ENCODE results near the gene KDM7A.
A peak's percentile ranks its signal among the peaks of the same experiment; 100 is the strongest.
"Not testable (repeated sequence)": the region's sequence is repeated elsewhere in the genome, so short reads cannot be mapped to it uniquely, and the experiment has no call there.

The KDM7A gene

DNA sequence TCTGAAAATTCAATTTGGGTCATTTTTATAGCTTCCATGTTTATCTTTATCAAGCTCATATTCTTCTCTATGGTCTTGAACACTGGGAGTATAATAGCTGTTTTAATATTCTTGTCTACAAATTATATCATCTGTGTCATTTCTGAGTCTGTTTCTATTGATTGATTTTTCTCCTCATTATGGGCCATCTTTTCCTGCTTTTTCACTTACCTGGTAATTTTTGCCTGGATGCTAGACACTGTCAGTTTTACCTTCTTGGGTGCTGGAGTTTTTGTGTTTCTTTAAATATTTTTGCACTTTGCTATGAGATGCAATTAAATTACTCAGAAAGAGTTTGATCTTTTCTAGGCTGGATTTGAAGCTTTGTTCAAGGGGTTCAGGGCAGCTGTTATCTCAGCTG is 26.8 kb upstream of the KDM7A start:
- Histone ChIP-seq H2BK120ac (ENCODE audit: insufficient read depth, low read length, poor library complexity) (no peak overlapping the region), H2BK5ac (ENCODE audit: low read depth, low read length, poor library complexity) (no peak overlapping the region), H3K9ac (ENCODE audit: low read length) (no peak overlapping the region), H3K79me1 (ENCODE audit: low read length) (no peaks in the 10 kb centered on the region), H3K79me2 (ENCODE audit: control insufficient read depth, insufficient read depth, low read length, poor library complexity) (no peaks in the 10 kb centered on the region), H4K8ac (ENCODE audit: low read depth, low read length) (no peak overlapping the region), H3K4me2 (ENCODE audit: low read length) (no peak overlapping the region), H2BK12ac (ENCODE audit: low read length) (no peak overlapping the region), H4K12ac (ENCODE audit: low read depth, low read length) (no peak overlapping the region), H3K18ac (ENCODE audit: low read length) (no peak overlapping the region), H3K4me1 (ENCODE audit: control insufficient read depth in 1 of 2, insufficient read depth in 2 of 2, low read length in 2 of 2) (no peaks in the 10 kb centered on the region), H2AK5ac (ENCODE audit: low read length) (no peak overlapping the region), H4K91ac (ENCODE audit: low read depth, low read length) (no peak overlapping the region), H3K23ac (ENCODE audit: low read length) (no peak overlapping the region), H3K14ac (ENCODE audit: low read length) (no peak overlapping the region), H3K36me3 (ENCODE audit: control insufficient read depth in 1 of 2, insufficient read depth in 2 of 2, low read length in 2 of 2) (no peaks in the 10 kb centered on the region), H3K4ac (ENCODE audit: low read depth, low read length) (no peak overlapping the region), H3K4me3 (ENCODE audit: low read depth, low read length) (no peak overlapping the region), H3K9me3 (ENCODE audit: insufficient read depth, low read depth, low read length) (no peaks in the 10 kb centered on the region), H3K27ac (ENCODE audit: low read depth, low read length) (no peak overlapping the region), H2AFZ (ENCODE audit: insufficient read depth, low read length, poor library complexity) (no peak overlapping the region), H3K27me3 (ENCODE audit: insufficient read depth, low read length) (no peaks in the 10 kb centered on the region)
- no peak for DNase-seq

DNA sequence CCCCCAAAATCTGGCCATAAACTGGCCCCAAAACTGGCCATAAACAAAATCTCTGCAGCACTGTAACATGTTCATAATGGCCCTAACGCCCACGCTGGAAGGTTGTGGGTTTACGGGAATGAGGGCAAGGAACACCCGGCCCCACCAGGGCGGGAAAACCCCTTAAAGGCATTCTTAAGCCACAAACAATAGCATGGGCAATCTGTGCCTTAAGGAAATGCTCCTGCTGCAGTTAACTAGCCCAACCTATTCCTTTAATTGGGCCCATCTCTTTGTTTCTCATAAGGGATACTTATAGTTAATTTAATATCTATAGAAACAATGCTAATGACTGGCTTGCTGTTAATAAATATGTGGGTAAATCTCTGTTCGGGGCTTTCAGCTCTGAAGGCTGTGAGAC is 26.2 kb upstream of the KDM7A start:
- H2BK120ac ChIP-seq (ENCODE audit: insufficient read depth, low read length, poor library complexity); H3K4ac ChIP-seq (ENCODE audit: low read depth, low read length); H3K4me1 ChIP-seq (ENCODE audit: control insufficient read depth in 1 of 2, insufficient read depth in 2 of 2, low read length in 2 of 2); H3K27me3 ChIP-seq (ENCODE audit: insufficient read depth, low read length); H3K36me3 ChIP-seq (ENCODE audit: control insufficient read depth in 1 of 2, insufficient read depth in 2 of 2, low read length in 2 of 2); H3K27ac ChIP-seq (ENCODE audit: low read depth, low read length); H4K8ac ChIP-seq (ENCODE audit: low read depth, low read length); H3K9ac ChIP-seq (ENCODE audit: low read length); H4K91ac ChIP-seq (ENCODE audit: low read depth, low read length); H3K4me3 ChIP-seq (ENCODE audit: low read depth, low read length); H3K23ac ChIP-seq (ENCODE audit: low read length); H2BK12ac ChIP-seq (ENCODE audit: low read length); H2BK5ac ChIP-seq (ENCODE audit: low read depth, low read length, poor library complexity); H2AFZ ChIP-seq (ENCODE audit: insufficient read depth, low read length, poor library complexity); H2AK5ac ChIP-seq (ENCODE audit: low read length); H3K9me3 ChIP-seq (ENCODE audit: insufficient read depth, low read depth, low read length); H4K12ac ChIP-seq (ENCODE audit: low read depth, low read length); H3K79me1 ChIP-seq (ENCODE audit: low read length); H3K14ac ChIP-seq (ENCODE audit: low read length); DNase-seq; H3K18ac ChIP-seq (ENCODE audit: low read length); H3K4me2 ChIP-seq (ENCODE audit: low read length); H3K79me2 ChIP-seq (ENCODE audit: control insufficient read depth, insufficient read depth, low read length, poor library complexity): not testable (repeated sequence)
- no CpG with 5 or more reads among the region's 6 CpGs for WGBS (ENCODE audit: extremely low coverage, insufficient coverage, insufficient read length)

GRCh38 chr7:140201393-140201792 is 24.6 kb upstream of the KDM7A start:
- Histone ChIP-seq H2BK12ac (ENCODE audit: low read length) (no peak overlapping the region), H3K18ac (ENCODE audit: low read length) (no peak overlapping the region), H3K27me3 (ENCODE audit: insufficient read depth, low read length) (no peaks in the 10 kb centered on the region), H3K4me3 (ENCODE audit: low read depth, low read length) (no peak overlapping the region), H3K9me3 (ENCODE audit: insufficient read depth, low read depth, low read length) (no peaks in the 10 kb centered on the region), H3K27ac (ENCODE audit: low read depth, low read length) (no peak overlapping the region), H3K14ac (ENCODE audit: low read length) (no peak overlapping the region), H2AK5ac (ENCODE audit: low read length) (no peak overlapping the region), H3K36me3 (ENCODE audit: control insufficient read depth in 1 of 2, insufficient read depth in 2 of 2, low read length in 2 of 2) (no peaks in the 10 kb centered on the region), H2BK120ac (ENCODE audit: insufficient read depth, low read length, poor library complexity) (no peak overlapping the region), H3K79me2 (ENCODE audit: control insufficient read depth, insufficient read depth, low read length, poor library complexity) (no peaks in the 10 kb centered on the region), H3K9ac (ENCODE audit: low read length) (no peak overlapping the region), H2BK5ac (ENCODE audit: low read depth, low read length, poor library complexity) (no peak overlapping the region), H4K12ac (ENCODE audit: low read depth, low read length) (no peak overlapping the region), H2AFZ (ENCODE audit: insufficient read depth, low read length, poor library complexity) (no peak overlapping the region), H4K91ac (ENCODE audit: low read depth, low read length) (no peak overlapping the region), H3K4ac (ENCODE audit: low read depth, low read length) (no peak overlapping the region), H3K4me1 (ENCODE audit: control insufficient read depth in 1 of 2, insufficient read depth in 2 of 2, low read length in 2 of 2) (no peaks in the 10 kb centered on the region), H3K4me2 (ENCODE audit: low read length) (no peak overlapping the region), H4K8ac (ENCODE audit: low read depth, low read length) (no peak overlapping the region), H3K79me1 (ENCODE audit: low read length) (no peaks in the 10 kb centered on the region), H3K23ac (ENCODE audit: low read length) (no peak overlapping the region)
- WGBS (ENCODE audit: extremely low coverage, insufficient coverage, insufficient read length), result no CpG with 5 or more reads among the region's 6 CpGs
- DNase-seq, result no peak

GRCh38 chr7:140200061-140200989 is 23.5 kb upstream of the KDM7A start:
- Histone ChIP-seq H2BK5ac (ENCODE audit: low read depth, low read length, poor library complexity) (no peak overlapping the region), H3K23ac (ENCODE audit: low read length) (no peak overlapping the region), H3K4me2 (ENCODE audit: low read length) (no peak overlapping the region), H2BK120ac (ENCODE audit: insufficient read depth, low read length, poor library complexity) (no peak overlapping the region), H3K14ac (ENCODE audit: low read length) (no peak overlapping the region), H3K27me3 (ENCODE audit: insufficient read depth, low read length) (no peaks in the 10 kb centered on the region), H4K12ac (ENCODE audit: low read depth, low read length) (no peak overlapping the region), H2BK12ac (ENCODE audit: low read length) (no peak overlapping the region), H2AK5ac (ENCODE audit: low read length) (no peak overlapping the region), H3K18ac (ENCODE audit: low read length) (no peak overlapping the region), H3K9me3 (ENCODE audit: insufficient read depth, low read depth, low read length) (no peaks in the 10 kb centered on the region), H4K8ac (ENCODE audit: low read depth, low read length) (no peak overlapping the region), H3K4me1 (ENCODE audit: control insufficient read depth in 1 of 2, insufficient read depth in 2 of 2, low read length in 2 of 2) (no peaks in the 10 kb centered on the region), H3K4ac (ENCODE audit: low read depth, low read length) (no peak overlapping the region), H3K9ac (ENCODE audit: low read length) (no peak overlapping the region), H4K91ac (ENCODE audit: low read depth, low read length) (no peak overlapping the region), H3K4me3 (ENCODE audit: low read depth, low read length) (no peak overlapping the region), H3K79me1 (ENCODE audit: low read length) (no peaks in the 10 kb centered on the region), H3K27ac (ENCODE audit: low read depth, low read length) (no peak overlapping the region), H2AFZ (ENCODE audit: insufficient read depth, low read length, poor library complexity) (no peak overlapping the region), H3K79me2 (ENCODE audit: control insufficient read depth, insufficient read depth, low read length, poor library complexity) (no peaks in the 10 kb centered on the region), H3K36me3 (ENCODE audit: control insufficient read depth in 1 of 2, insufficient read depth in 2 of 2, low read length in 2 of 2) (no peaks in the 10 kb centered on the region)
- DNase-seq, result peak; percentile 59 to 79
- WGBS (ENCODE audit: extremely low coverage, insufficient coverage, insufficient read length), result no CpG with 5 or more reads among the region's 15 CpGs

Measured in trophoblast cell (in vitro differentiated cells and primary cell).